ENCODE results near the gene ADAMTS10.
"Not testable (repeated sequence)": the region's sequence is repeated elsewhere in the genome, so short reads cannot be mapped to it uniquely, and the experiment has no call there.

ADAMTS10 gene

GRCh38 chr19:8553729-8554128, 56.8 kb downstream of the ADAMTS10 start:
- not testable (repeated sequence) for DNase-seq

GRCh38 chr19:8552810-8553209, 57.7 kb downstream of the ADAMTS10 start:
- peak; percentile 68 for DNase-seq

- DNase-seq, result no peak
Measured at GRCh38 chr19:8550070-8550469, 60.4 kb downstream of the ADAMTS10 start.

GRCh38 chr19:8545743-8546142, 64.8 kb downstream of the ADAMTS10 start:
- DNase-seq, result no peak

GRCh38 chr19:8544168-8544567, 66.3 kb downstream of the ADAMTS10 start:
- no peak for DNase-seq

- no peak for DNase-seq
Measured at GRCh38 chr19:8539621-8540149, 70.8 kb downstream of the ADAMTS10 start.

- no peak for DNase-seq
Measured at GRCh38 chr19:8537099-8537498, 73.4 kb downstream of the ADAMTS10 start.

GRCh38 chr19:8536282-8536681, 74.2 kb downstream of the ADAMTS10 start:
- DNase-seq, result no peak

GRCh38 chr19:8532225-8532624, 78.3 kb downstream of the ADAMTS10 start:
- DNase-seq, result no peak

- no peak for DNase-seq
Measured at GRCh38 chr19:8531470-8531869, 79.0 kb downstream of the ADAMTS10 start.

Data from hematopoietic multipotent progenitor cell treated with erythropoietin and hydrocortisone succinate and interleukin-3 and kit ligand, for 6 days (in vitro differentiated cells).